Esophagus squamous epithelium (tissue), 4 donors: ENCODE data around the gene PTPRN2.

Experiments used
- CTCF ChIP-seq, 6 experiments: fragments of 450-650 bp in 4 of 6; fragments of 200-600 bp in 2 of 6; sonication (generic) in 2 of 6; IDR thresholded peaks; one replicate each; pipeline ENCODE4 v1.5.1; 2016 to 2019; ENCODE audit warnings: antibody characterized with exemption in 6 of 6, mild to moderate bottlenecking in 4 of 6, moderate library complexity in 4 of 6
- POLR2A ChIP-seq, 4 donors: fragments of 450-650 bp; IDR thresholded peaks; one replicate each; pipeline ENCODE4 v1.6.1; 2017; ENCODE audit warnings: antibody characterized with exemption in 4 of 4, mild to moderate bottlenecking in 4 of 4, moderate library complexity in 3 of 4

GRCh38 chr7:157622408-157623205, 965.0 kb downstream of the PTPRN2 start:
- TF ChIP-seq CTCF (IDR thresholded peaks at IDR 0.05), result no peak
- TF ChIP-seq POLR2A (IDR thresholded peaks at IDR 0.05), result no peak
